ENCODE measurements around the gene SDR39U1. TPM values are rescaled to one million over a fixed set of nuclear protein-coding genes. Genes with fewer than 3 reads are reported as not detected.
A peak's percentile ranks its signal among the peaks of the same experiment; 100 is the strongest.
"Not testable (repeated sequence)": the region's sequence is repeated elsewhere in the genome, so short reads cannot be mapped to it uniquely, and the experiment has no call there.

The SDR39U1 gene
- total RNA-seq, 1 donor = 13.7 TPM

DNA sequence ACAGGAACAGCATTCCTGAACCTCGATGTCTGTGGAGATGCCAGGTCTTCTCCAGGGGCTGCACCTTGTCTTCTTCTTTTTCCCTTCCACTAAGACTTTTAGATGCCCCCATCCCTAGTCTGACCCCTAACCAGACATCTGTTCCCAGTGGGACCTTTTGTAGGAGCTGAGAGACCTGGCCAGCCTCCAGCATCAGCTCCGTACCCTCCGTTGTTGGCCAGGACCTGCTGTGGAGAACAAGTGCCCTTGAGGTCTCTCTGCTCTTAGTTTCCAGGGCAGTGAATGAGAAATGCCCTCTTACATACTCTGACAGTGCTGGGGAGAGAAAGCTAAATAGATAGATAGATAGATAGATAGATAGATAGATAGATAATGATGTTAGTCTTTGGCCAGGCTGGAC is 16.8 kb upstream of the SDR39U1 start:
- no peak overlapping the region for H3K4me3 ChIP-seq (ENCODE audit: low read depth, low read length)
- DNase-seq (ENCODE audit: low read depth) = no peak
- TF ChIP-seq, protein P1, sequence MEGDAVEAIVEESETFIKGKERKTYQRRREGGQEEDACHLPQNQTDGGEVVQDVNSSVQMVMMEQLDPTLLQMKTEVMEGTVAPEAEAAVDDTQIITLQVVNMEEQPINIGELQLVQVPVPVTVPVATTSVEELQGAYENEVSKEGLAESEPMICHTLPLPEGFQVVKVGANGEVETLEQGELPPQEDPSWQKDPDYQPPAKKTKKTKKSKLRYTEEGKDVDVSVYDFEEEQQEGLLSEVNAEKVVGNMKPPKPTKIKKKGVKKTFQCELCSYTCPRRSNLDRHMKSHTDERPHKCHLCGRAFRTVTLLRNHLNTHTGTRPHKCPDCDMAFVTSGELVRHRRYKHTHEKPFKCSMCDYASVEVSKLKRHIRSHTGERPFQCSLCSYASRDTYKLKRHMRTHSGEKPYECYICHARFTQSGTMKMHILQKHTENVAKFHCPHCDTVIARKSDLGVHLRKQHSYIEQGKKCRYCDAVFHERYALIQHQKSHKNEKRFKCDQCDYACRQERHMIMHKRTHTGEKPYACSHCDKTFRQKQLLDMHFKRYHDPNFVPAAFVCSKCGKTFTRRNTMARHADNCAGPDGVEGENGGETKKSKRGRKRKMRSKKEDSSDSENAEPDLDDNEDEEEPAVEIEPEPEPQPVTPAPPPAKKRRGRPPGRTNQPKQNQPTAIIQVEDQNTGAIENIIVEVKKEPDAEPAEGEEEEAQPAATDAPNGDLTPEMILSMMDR (IDR thresholded peaks at IDR 0.05; ENCODE audit: insufficient read depth, low read length) = no peak

DNA sequence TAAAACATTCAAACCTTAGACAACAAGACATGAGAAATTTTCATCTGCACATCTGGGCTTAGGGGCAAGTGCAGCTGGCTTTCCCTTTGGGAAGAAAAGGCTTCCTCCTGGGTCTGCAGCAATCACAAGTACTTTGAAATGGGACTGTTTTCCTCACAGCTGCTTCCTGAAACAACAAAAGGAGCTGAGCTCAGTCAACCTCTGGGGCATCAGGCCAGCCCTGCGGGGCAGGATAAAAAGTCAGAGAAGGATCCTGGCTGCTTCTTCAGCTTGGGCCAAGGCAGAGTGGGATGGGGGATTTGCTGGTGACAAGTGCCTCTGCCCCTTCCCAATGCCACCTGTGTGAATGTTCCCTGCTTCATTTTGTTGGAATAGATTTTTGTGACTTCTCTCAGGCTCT is 16.2 kb upstream of the SDR39U1 start:
- DNase-seq (ENCODE audit: low read depth) = no peak
- TF ChIP-seq, protein P1 (IDR thresholded peaks at IDR 0.05; ENCODE audit: insufficient read depth, low read length) = no peak
- no peak overlapping the region for H3K4me3 ChIP-seq (ENCODE audit: low read depth, low read length)

DNA sequence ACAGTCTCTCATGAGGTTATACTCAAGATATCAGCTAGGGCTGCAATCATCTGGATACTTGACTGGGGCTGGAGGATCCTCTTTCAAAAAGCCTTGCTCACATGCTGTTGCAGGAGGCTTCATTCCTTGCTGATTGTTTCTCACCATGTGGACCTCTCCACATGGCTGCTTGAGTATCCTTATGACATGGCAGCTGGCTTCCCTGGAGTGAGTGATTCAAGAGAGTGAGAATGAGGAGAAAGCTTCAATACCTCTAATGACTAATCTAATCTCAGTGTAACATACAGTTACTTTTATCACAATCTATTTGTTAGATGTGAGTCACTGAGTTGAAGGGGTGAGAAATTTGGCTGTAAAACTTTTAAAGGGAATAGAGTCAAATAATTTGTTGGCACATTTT is 14.4 kb upstream of the SDR39U1 start:
- TF ChIP-seq, protein P1 (IDR thresholded peaks at IDR 0.05; ENCODE audit: insufficient read depth, low read length) = no peak
- no peak overlapping the region for H3K4me3 ChIP-seq (ENCODE audit: low read depth, low read length)
- DNase-seq (ENCODE audit: low read depth) = no peak

DNA sequence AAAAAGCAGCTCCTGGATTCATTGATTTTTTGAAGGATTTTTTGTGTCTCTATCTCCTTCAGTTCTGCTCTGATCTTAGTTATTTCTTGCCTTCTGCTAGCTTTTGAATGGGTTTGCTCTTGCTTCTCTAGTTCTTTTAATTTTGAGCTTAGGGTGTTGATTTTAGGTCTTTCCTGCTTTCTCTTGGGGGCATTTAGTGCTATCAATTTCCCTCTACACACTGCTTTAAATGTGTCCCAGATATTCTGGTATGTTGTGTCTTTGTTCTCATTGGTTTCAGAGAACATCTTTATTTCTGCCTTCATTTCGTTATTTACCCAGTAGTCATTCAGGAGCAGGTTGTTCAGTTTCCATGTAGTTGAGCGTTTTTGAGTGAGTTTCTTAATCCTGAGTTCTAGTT is 8.3 kb upstream of the SDR39U1 start:
- DNase-seq (ENCODE audit: low read depth); H3K4me3 ChIP-seq (ENCODE audit: low read depth, low read length): not testable (repeated sequence)

DNA sequence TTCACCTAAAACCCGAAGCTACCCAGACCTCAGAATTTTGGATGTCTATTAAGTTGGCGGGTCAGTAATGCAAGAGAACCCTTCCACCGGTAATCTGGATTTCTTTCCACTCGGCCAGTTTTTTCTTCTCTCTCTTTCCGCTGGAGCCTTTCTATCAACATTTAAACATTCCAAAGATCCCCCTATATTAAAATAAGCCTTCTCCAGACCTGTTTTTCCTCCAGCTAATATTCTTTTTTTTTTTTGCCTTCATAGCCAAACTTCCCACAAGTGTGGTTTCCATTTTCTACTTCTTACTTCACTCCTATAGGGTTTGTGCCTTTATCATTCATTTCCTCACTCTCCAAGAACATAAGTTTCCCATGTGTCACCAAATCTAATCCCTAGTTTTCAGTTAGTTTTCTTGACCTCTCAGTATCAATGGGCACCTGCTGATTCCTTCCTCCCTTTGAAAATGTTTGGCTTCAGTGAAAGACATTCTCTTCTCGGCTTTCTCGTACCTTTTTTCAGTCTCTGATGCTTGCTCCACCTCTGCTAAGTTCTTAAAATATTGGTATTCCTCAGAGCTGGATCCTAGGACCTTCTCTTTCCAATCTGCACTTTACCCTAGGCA is 583 bp upstream of the SDR39U1 start:
- TF ChIP-seq, protein P1 (IDR thresholded peaks at IDR 0.05; ENCODE audit: insufficient read depth, low read length) = no peak

DNA sequence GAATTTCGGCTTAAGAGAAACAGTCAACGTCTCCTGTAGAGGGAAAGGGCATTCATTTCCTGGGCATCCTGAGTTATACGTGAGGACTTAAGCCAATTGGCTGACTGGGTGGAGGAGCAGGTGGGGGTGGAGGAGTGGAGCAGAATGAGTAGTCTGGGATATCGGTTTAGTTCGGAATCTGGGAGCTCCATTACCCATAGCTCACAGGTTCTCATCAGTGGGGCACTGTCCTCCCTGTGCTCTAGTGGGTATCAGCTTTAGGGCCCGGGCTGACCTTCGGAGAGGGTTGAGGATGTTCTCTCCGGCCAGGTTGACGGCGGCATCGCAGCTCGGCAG is 704 bp downstream of the SDR39U1 start:
- peak overlapping the region; percentile 96 for H3K4me3 ChIP-seq (ENCODE audit: low read depth, low read length)
- TF ChIP-seq, protein P1 (IDR thresholded peaks at IDR 0.05; ENCODE audit: insufficient read depth, low read length) = no peak
- no peak for DNase-seq (ENCODE audit: low read depth)

More for the DNA sequence above, 583 bp upstream of the SDR39U1 start:
- no peak for DNase-seq (ENCODE audit: low read depth)
- peak overlapping the region; percentile 82 for H3K4me3 ChIP-seq (ENCODE audit: low read depth, low read length)

DNA sequence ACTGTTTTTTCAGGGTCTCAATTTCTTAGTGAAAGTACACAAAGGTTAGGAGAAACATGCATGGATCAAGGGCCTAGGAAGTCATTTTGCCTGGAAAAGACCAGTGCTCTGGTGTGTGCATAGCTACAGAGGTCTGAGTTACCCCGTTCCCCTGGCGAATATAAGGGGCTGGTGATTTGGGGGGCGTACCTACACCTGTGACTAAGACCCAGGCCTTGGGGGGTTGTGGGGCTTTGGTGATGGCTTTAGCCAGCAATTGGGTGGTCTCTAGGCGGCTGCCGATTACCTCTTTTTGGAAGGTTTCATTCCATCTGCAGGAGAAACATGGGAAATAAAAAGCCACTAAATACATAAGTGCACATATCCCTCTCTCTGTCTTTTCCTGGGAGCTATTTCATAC is 1.1 kb downstream of the SDR39U1 start:
- DNase-seq (ENCODE audit: low read depth) = no peak
- TF ChIP-seq, protein P1 (IDR thresholded peaks at IDR 0.05; ENCODE audit: insufficient read depth, low read length) = no peak
- peak overlapping the region; percentile 96 for H3K4me3 ChIP-seq (ENCODE audit: low read depth, low read length)
